Ishikawa (cell line): ENCODE results near the gene SLC35A2.
A peak's percentile ranks its signal among the peaks of the same experiment; 100 is the strongest.

Experiments used
- CEBPB ChIP-seq: IDR thresholded peaks from 2 replicates; pipeline ENCODE4 v1.6.1; 2012
- CREB1 ChIP-seq: IDR thresholded peaks from 2 replicates; pipeline ENCODE4 v1.6.1; 2012; ENCODE audit warnings: low read depth
- EGR1 ChIP-seq: IDR thresholded peaks from 2 replicates; pipeline ENCODE4 v1.6.1; 2012
- EP300 ChIP-seq: IDR thresholded peaks from 2 replicates; pipeline ENCODE4 v1.6.1; 2012; ENCODE audit warnings: borderline replicate concordance
- FOXM1 ChIP-seq: IDR thresholded peaks from 2 replicates; pipeline ENCODE4 v1.6.1; 2012; ENCODE audit warnings: low read depth, borderline replicate concordance
- MAX ChIP-seq: IDR thresholded peaks from 2 replicates; pipeline ENCODE4 v1.6.1; 2012
- NFIC ChIP-seq: IDR thresholded peaks from 2 replicates; pipeline ENCODE4 v1.6.1; 2012
- RAD21 ChIP-seq: IDR thresholded peaks from 2 replicates; pipeline ENCODE4 v1.6.1; 2012; ENCODE audit warnings: low read depth
- REST ChIP-seq: IDR thresholded peaks from 2 replicates; pipeline ENCODE4 v1.6.1; 2012; ENCODE audit warnings: low read depth, mild to moderate bottlenecking
- TAF1 ChIP-seq: IDR thresholded peaks from 2 replicates; pipeline ENCODE4 v1.6.1; 2012; ENCODE audit warnings: low read depth, mild to moderate bottlenecking
- TCF12 ChIP-seq: IDR thresholded peaks from 2 replicates; pipeline ENCODE4 v1.6.1; 2012; ENCODE audit warnings: low read depth
- TEAD4 ChIP-seq: IDR thresholded peaks from 2 replicates; pipeline ENCODE4 v1.6.1; 2012
- USF1 ChIP-seq: IDR thresholded peaks from 2 replicates; pipeline ENCODE4 v1.6.1; 2012
- YY1 ChIP-seq: IDR thresholded peaks from 2 replicates; pipeline ENCODE4 v1.6.1; 2012; ENCODE audit warnings: low read depth
- ZBTB7A ChIP-seq: IDR thresholded peaks from 2 replicates; pipeline ENCODE4 v1.6.1; 2012; ENCODE audit warnings: low read depth

Gene SLC35A2

GRCh38 chrX:48890296-48890925 is 21.0 kb downstream of the SLC35A2 start:
- TF ChIP-seq EGR1 (0 out of 2 replicates have a peak, but pooled peaks have one; percentile 12), RAD21 (no peak)

- TF ChIP-seq NFIC (no peak), CEBPB (no peak), YY1 (no peak), CREB1 (no peak), EP300 (no peak), TEAD4 (no peak), FOXM1 (no peak)
Observed at GRCh38 chrX:48883729-48884128, 27.7 kb downstream of the SLC35A2 start.

- no peak for TF ChIP-seq NFIC
- no peak for TF ChIP-seq CREB1
- TF ChIP-seq USF1, result no peak
- TF ChIP-seq REST, result no peak
- no peak for TF ChIP-seq MAX
- no peak for TF ChIP-seq EP300
- no peak for TF ChIP-seq RAD21
- TF ChIP-seq CEBPB, result no peak
- no peak for TF ChIP-seq ZBTB7A
- no peak for TF ChIP-seq TAF1
- TF ChIP-seq TCF12, result no peak
- TF ChIP-seq TEAD4, result no peak
- TF ChIP-seq FOXM1, result no peak
Observed at GRCh38 chrX:48864210-48864609, 47.2 kb downstream of the SLC35A2 start.

- TF ChIP-seq RAD21, result peak; percentile 31
- no peak for TF ChIP-seq REST
Observed at GRCh38 chrX:48854898-48855297, 56.5 kb downstream of the SLC35A2 start.
